Right atrium auricular region (tissue), 2 donors: ENCODE data around the gene SLC6A15. TPM values are rescaled to one million over a fixed set of nuclear protein-coding genes. Genes with fewer than 3 reads are reported as not detected.

ENCODE experiments used
- DNase-seq: peaks from one replicate; pipeline ENCODE4 v3.0.0-alpha.2; 2019; ENCODE audit warnings: low spot score
- H3K27ac ChIP-seq, 2 donors: fragments of 200-600 bp; sonication (generic); 1 replicate in 1 of 2; 2 replicates in 1 of 2; pipeline ENCODE4 v1.5.1; 2016 to 2019
- H3K27me3 ChIP-seq, 2 donors: fragments of 200-600 bp; sonication (generic); one replicate each; pipeline versions ENCODE4 v1.5.1 to v1.6.0; 2017 to 2019
- H3K36me3 ChIP-seq: fragments of 200-600 bp; sonication (generic); one replicate; pipeline ENCODE4 v1.5.1; 2016
- H3K4me1 ChIP-seq, 2 donors: fragments of 200-600 bp; sonication (generic); one replicate each; pipeline versions ENCODE4 v1.5.1 to v1.6.0; 2017 to 2019
- H3K4me3 ChIP-seq, 2 donors: fragments of 200-600 bp; sonication (generic); 1 replicate in 1 of 2; 2 replicates in 1 of 2; pipeline ENCODE4 v1.5.1; 2017 to 2019; ENCODE audit warnings: mild to moderate bottlenecking in 1 of 2, moderate library complexity in 1 of 2
- H3K9me3 ChIP-seq, 2 donors: fragments of 200-600 bp; sonication (generic); one replicate each; pipeline ENCODE4 v1.5.1; 2019
- CTCF ChIP-seq, 2 donors: fragments of 200-600 bp; sonication (generic); IDR thresholded peaks; one replicate each; pipeline ENCODE4 v1.5.1; 2019; ENCODE audit warnings: antibody characterized with exemption in 2 of 2
- total RNA-seq, 2 donors: library from RNA; depleted of rRNA; stranded (reverse); fragments of >200 nt; gene quantifications; one replicate each; pipeline ENCODE4 v1.1.0, GENCODE V29; 2016

The SLC6A15 gene
- total RNA-seq, 2 donors from 2014 or later: not detected

- peak; percentile 50 to 79 for TF ChIP-seq CTCF (IDR thresholded peaks at IDR 0.05)
- no peaks in the 10 kb centered on the region for H3K9me3 ChIP-seq
Observed at GRCh38 chr12:84874125-84874824, 38.3 kb downstream of the SLC6A15 start.

GRCh38 chr12:84862186-84862585, 50.4 kb downstream of the SLC6A15 start:
- no peaks in the 10 kb centered on the region for H3K4me1 ChIP-seq

More at GRCh38 chr12:84874125-84874824, 38.3 kb downstream of the SLC6A15 start:
- Histone ChIP-seq H3K27ac (no peak overlapping the region), H3K4me1 (no peaks in the 10 kb centered on the region), H3K4me3 (no peak overlapping the region), H3K36me3 (no peaks in the 10 kb centered on the region), H3K27me3 (no peaks in the 10 kb centered on the region)
- no peak for DNase-seq

GRCh38 chr12:84860718-84861117, 51.9 kb downstream of the SLC6A15 start:
- TF ChIP-seq CTCF (IDR thresholded peaks at IDR 0.05): no peak
- no peaks in the 10 kb centered on the region for H3K36me3 ChIP-seq
- no peaks in the 10 kb centered on the region for H3K27me3 ChIP-seq
- H3K4me3 ChIP-seq: no peak overlapping the region
- H3K4me1 ChIP-seq: no peaks in the 10 kb centered on the region
- H3K27ac ChIP-seq: no peak overlapping the region
- no peak for DNase-seq
- no peaks in the 10 kb centered on the region for H3K9me3 ChIP-seq

More at GRCh38 chr12:84862186-84862585, 50.4 kb downstream of the SLC6A15 start:
- no peak overlapping the region for H3K27ac ChIP-seq
- no peaks in the 10 kb centered on the region for H3K9me3 ChIP-seq
- no peak for TF ChIP-seq CTCF (IDR thresholded peaks at IDR 0.05)
- DNase-seq: no peak
- no peaks in the 10 kb centered on the region for H3K36me3 ChIP-seq
- H3K4me3 ChIP-seq: no peak overlapping the region
- H3K27me3 ChIP-seq: no peaks in the 10 kb centered on the region

GRCh38 chr12:84858796-84859195, 53.8 kb downstream of the SLC6A15 start:
- Histone ChIP-seq H3K4me1 (no peaks in the 10 kb centered on the region), H3K9me3 (no peaks in the 10 kb centered on the region), H3K27me3 (no peaks in the 10 kb centered on the region), H3K36me3 (no peaks in the 10 kb centered on the region), H3K27ac (no peak overlapping the region), H3K4me3 (no peak overlapping the region)
- TF ChIP-seq CTCF (IDR thresholded peaks at IDR 0.05): no peak
- DNase-seq: no peak

- DNase-seq: no peak
Observed at GRCh38 chr12:84857525-84858208, 54.9 kb downstream of the SLC6A15 start.

More at GRCh38 chr12:84857525-84858208, 54.9 kb downstream of the SLC6A15 start:
- Histone ChIP-seq H3K27ac (no peak overlapping the region), H3K4me3 (no peak overlapping the region), H3K4me1 (no peaks in the 10 kb centered on the region), H3K9me3 (no peaks in the 10 kb centered on the region), H3K27me3 (no peaks in the 10 kb centered on the region), H3K36me3 (no peaks in the 10 kb centered on the region)
- no peak for TF ChIP-seq CTCF (IDR thresholded peaks at IDR 0.05)
